Measurements from ENCODE around the gene PSMA7. TPM values are rescaled to one million over a fixed set of nuclear protein-coding genes. Genes with fewer than 3 reads are reported as not detected.

PSMA7 gene
- polyA plus RNA-seq, 3 donors = 185 to 211 (median 193) TPM

Other genes with a start within 250 kb of the PSMA7 start
- gene TAF4, start 77.5 kb downstream of the PSMA7 start, polyA plus RNA-seq (ENCODE audit: insufficient read length in 3 of 3) = 10 to 100 TPM; 18.0 to 20.1 (median 18.3) TPM
- 10 to 100 TPM; 55.5 to 63.9 (median 57.6) TPM for gene LSM14B, start 20.9 kb downstream of the PSMA7 start, polyA plus RNA-seq (ENCODE audit: insufficient read length in 3 of 3)
- gene SS18L1, start 375 bp upstream of the PSMA7 start, polyA plus RNA-seq (ENCODE audit: insufficient read length in 3 of 3) = 10 to 100 TPM; 18.6 to 25.7 (median 19.7) TPM
- gene MTG2, start 39.6 kb upstream of the PSMA7 start, polyA plus RNA-seq (ENCODE audit: insufficient read length in 3 of 3) = 10 to 100 TPM; 30.2 to 43.5 (median 34.2) TPM
- gene HRH3, start 76.9 kb upstream of the PSMA7 start, polyA plus RNA-seq (ENCODE audit: insufficient read length in 3 of 3) = under 1 TPM in 1 of 3 donors, not detected in 2; 0.06 TPM
- gene OSBPL2, start 95.1 kb upstream of the PSMA7 start, polyA plus RNA-seq (ENCODE audit: insufficient read length in 3 of 3) = 10 to 100 TPM; 30.2 to 44.5 (median 30.8) TPM
- 10 to 100 TPM; 36.5 to 62.0 (median 54.2) TPM for gene ADRM1, start 159.6 kb upstream of the PSMA7 start, polyA plus RNA-seq (ENCODE audit: insufficient read length in 3 of 3)
- 100 to 1,000 TPM; 101 to 184 (median 167) TPM for gene LAMA5, start 223.9 kb upstream of the PSMA7 start, polyA plus RNA-seq (ENCODE audit: insufficient read length in 3 of 3)
- 1,000 to 10,000 TPM in 1 of 3 donors, 100 to 1,000 TPM in 2; 755 to 1,083 (median 940) TPM for gene RPS21, start 243.7 kb upstream of the PSMA7 start, polyA plus RNA-seq (ENCODE audit: insufficient read length in 3 of 3)